Gastroesophageal sphincter (tissue), 4 donors: Measurements from ENCODE around the gene GTF3C4. TPM values are rescaled to one million over a fixed set of nuclear protein-coding genes. Genes with fewer than 3 reads are reported as not detected.

ENCODE experiments used
- ATAC-seq: fragments of 150-250 bp; one replicate; pipeline ENCODE4 v1.9.1; 2016; ENCODE audit warnings: mild to moderate bottlenecking, moderate library complexity
- H3K27ac ChIP-seq, 4 donors: fragments of 200-600 bp; sonication (generic) in 3 of 4; 1 replicate in 3 of 4; 2 replicates in 1 of 4; pipeline ENCODE4 v1.5.1; 2016 to 2019
- H3K27me3 ChIP-seq: fragments of 200-600 bp; sonication (generic); one replicate; pipeline ENCODE4 v1.5.1; 2019
- H3K36me3 ChIP-seq, 2 donors: fragments of 200-600 bp; sonication (generic); one replicate each; pipeline ENCODE4 v1.5.1; 2019; ENCODE audit warnings: control low read depth in 1 of 2
- H3K4me1 ChIP-seq, 3 donors: fragments of 200-600 bp; sonication (generic); 1 replicate in 2 of 3; 2 replicates in 1 of 3; pipeline ENCODE4 v1.5.1; 2016 to 2019; ENCODE audit warnings: control low read depth in 2 of 3
- H3K4me3 ChIP-seq, 2 donors: fragments of 200-600 bp; sonication (generic); one replicate each; pipeline ENCODE4 v1.5.1; 2019; ENCODE audit warnings: mild to moderate bottlenecking in 1 of 2, moderate library complexity in 1 of 2
- H3K9me3 ChIP-seq, 3 donors: fragments of 200-600 bp; sonication (generic); one replicate each; pipeline ENCODE4 v1.5.1; 2017 to 2019; ENCODE audit warnings: control low read depth in 2 of 3
- EP300 ChIP-seq: sonication (generic); formaldehyde crosslinking; IDR thresholded peaks from one replicate; pipeline ENCODE4 v1.6.1; 2017; ENCODE audit warnings: antibody characterized with exemption, mild to moderate bottlenecking
- POLR2A ChIP-seq, 2 donors: fragments of 450-650 bp; IDR thresholded peaks; one replicate each; pipeline ENCODE4 v1.6.1; 2017; ENCODE audit warnings: antibody characterized with exemption in 2 of 2, mild to moderate bottlenecking in 2 of 2, moderate library complexity in 1 of 2
- POLR2AphosphoS5 ChIP-seq: sonication (generic); formaldehyde crosslinking; IDR thresholded peaks from one replicate; pipeline ENCODE4 v1.6.1; 2017; ENCODE audit warnings: antibody characterized with exemption
- WGBS, 2 donors: methylation state at CpG; one replicate each; pipeline ENCODE4 v1.1.5; 2018; ENCODE audit warnings: low coverage in 1 of 2; 5-methylcytosine and 5-hydroxymethylcytosine counted together
- total RNA-seq, 4 donors: library from RNA; depleted of rRNA; stranded (reverse); fragments of >200 nt; gene quantifications; one replicate each; pipeline ENCODE4 v1.1.0, GENCODE V29; 2016
- TF ChIP-seq, protein P1 (sequence below), 4 experiments: fragments of 200-600 bp in 2 of 4; fragments of 450-650 bp in 2 of 4; sonication (generic) in 1 of 4; IDR thresholded peaks; one replicate each; pipeline ENCODE4 v1.5.1; 2017 to 2019; ENCODE audit warnings: antibody characterized with exemption in 4 of 4, mild to moderate bottlenecking in 2 of 4, moderate library complexity in 2 of 4

GTF3C4 gene
- total RNA-seq, 4 donors from 2014 or later, result 11.4 to 15.4 (median 12.7) TPM

- Histone ChIP-seq H3K27ac (no peak overlapping the region), H3K36me3 (peaks cover 2 to 86% of the 10 kb centered on the region in 2 donors)
- ATAC-seq, result no peak
Observed at GRCh38 chr9:132683873-132684272, 13.6 kb downstream of the GTF3C4 start.

DNA sequence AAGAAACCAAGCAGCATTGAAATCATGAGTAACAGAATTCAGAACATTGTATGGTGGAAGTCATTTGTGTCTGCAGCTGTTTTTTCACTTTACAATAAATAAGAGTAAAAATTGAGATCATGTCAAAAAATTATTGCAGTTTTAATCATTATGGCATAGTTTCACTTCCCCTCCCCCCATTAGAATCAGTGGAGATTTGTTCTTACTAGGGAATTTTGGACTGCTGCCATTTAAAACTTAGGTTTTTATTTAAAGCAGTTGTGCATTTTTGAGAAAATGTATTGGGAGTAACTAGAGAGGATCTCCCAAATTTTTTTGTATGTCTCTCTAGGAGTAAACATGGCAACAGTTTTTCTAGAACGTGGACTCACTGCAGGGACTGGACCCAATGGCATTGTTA lies 20.4 kb downstream of the GTF3C4 start:
- WGBS, 2 donors, result 73 to 100% methylated on average over 1 of the region's 1 CpG
- no peaks in the 10 kb centered on the region for H3K4me1 ChIP-seq
- no peaks in the 10 kb centered on the region for H3K9me3 ChIP-seq
- H3K36me3 ChIP-seq, result peaks cover 2 to 74% of the 10 kb centered on the region in 2 donors
- H3K27ac ChIP-seq, result no peak overlapping the region
- no peak overlapping the region for H3K4me3 ChIP-seq
- no peaks in the 10 kb centered on the region for H3K27me3 ChIP-seq
- no peak for ATAC-seq
- TF ChIP-seq EP300, result no peak
- no peak for TF ChIP-seq POLR2AphosphoS5

More at GRCh38 chr9:132683873-132684272, 13.6 kb downstream of the GTF3C4 start:
- no peak overlapping the region for H3K4me3 ChIP-seq
- H3K4me1 ChIP-seq, result peaks cover 0 to 5% (median 0%) of the 10 kb centered on the region in 3 donors
- TF ChIP-seq POLR2A (IDR thresholded peaks at IDR 0.05) (no peak), POLR2AphosphoS5 (no peak), EP300 (no peak)
- TF ChIP-seq, protein P1, sequence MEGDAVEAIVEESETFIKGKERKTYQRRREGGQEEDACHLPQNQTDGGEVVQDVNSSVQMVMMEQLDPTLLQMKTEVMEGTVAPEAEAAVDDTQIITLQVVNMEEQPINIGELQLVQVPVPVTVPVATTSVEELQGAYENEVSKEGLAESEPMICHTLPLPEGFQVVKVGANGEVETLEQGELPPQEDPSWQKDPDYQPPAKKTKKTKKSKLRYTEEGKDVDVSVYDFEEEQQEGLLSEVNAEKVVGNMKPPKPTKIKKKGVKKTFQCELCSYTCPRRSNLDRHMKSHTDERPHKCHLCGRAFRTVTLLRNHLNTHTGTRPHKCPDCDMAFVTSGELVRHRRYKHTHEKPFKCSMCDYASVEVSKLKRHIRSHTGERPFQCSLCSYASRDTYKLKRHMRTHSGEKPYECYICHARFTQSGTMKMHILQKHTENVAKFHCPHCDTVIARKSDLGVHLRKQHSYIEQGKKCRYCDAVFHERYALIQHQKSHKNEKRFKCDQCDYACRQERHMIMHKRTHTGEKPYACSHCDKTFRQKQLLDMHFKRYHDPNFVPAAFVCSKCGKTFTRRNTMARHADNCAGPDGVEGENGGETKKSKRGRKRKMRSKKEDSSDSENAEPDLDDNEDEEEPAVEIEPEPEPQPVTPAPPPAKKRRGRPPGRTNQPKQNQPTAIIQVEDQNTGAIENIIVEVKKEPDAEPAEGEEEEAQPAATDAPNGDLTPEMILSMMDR (IDR thresholded peaks at IDR 0.05), result no peak
- H3K27me3 ChIP-seq, result no peaks in the 10 kb centered on the region
- H3K9me3 ChIP-seq, result no peaks in the 10 kb centered on the region
- WGBS, 2 donors, result 88 to 100% methylated on average over 1 of the region's 1 CpG

GRCh38 chr9:132694144-132694543 lies 23.9 kb downstream of the GTF3C4 start:
- 35 to 38% methylated on average over 1 to 2 of the region's 2 CpGs for WGBS, 2 donors
- no peak overlapping the region for H3K27ac ChIP-seq
- H3K4me3 ChIP-seq, result no peak overlapping the region
- peaks cover 0 to 39% of the 10 kb centered on the region in 2 donors for H3K36me3 ChIP-seq
- H3K4me1 ChIP-seq, result no peaks in the 10 kb centered on the region
- peaks cover 0 to 20% (median 0%) of the 10 kb centered on the region in 3 donors for H3K9me3 ChIP-seq
- ATAC-seq, result no peak
- no peak for TF ChIP-seq EP300
- TF ChIP-seq, protein P1 (IDR thresholded peaks at IDR 0.05), result no peak
- no peak for TF ChIP-seq POLR2A (IDR thresholded peaks at IDR 0.05)
- TF ChIP-seq POLR2AphosphoS5, result no peak
- no peaks in the 10 kb centered on the region for H3K27me3 ChIP-seq

DNA sequence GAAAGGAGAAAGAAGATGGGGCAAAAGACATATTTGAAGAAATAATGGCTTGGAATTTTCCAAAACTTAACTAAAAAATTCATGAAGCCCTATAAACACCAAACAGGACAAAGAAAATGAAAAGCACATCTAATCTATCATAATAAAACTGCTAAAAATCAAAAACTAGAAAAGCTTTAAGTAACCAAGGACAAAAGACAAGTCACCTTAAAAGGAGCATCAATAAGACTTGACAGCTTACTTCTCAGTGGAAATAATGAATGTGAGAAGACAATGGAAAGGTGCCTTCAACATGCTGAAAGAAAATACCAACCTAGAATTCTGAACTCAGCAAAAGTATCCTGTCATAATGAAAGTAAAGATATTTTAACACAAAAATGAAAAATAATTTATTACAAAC lies 27.0 kb downstream of the GTF3C4 start:
- TF ChIP-seq, protein P1 (IDR thresholded peaks at IDR 0.05), result no peak
- TF ChIP-seq POLR2A (IDR thresholded peaks at IDR 0.05) (no peak), POLR2AphosphoS5 (no peak), EP300 (no peak)

GRCh38 chr9:132698989-132699388 lies 28.7 kb downstream of the GTF3C4 start:
- WGBS, 2 donors, result 27 to 34% methylated on average over 3 to 4 of the region's 4 CpGs
- Histone ChIP-seq H3K4me1 (peaks cover 0 to 5% (median 0%) of the 10 kb centered on the region in 3 donors), H3K4me3 (no peak overlapping the region), H3K27ac (no peak overlapping the region), H3K36me3 (no peaks in the 10 kb centered on the region), H3K9me3 (peaks cover 0 to 20% (median 0%) of the 10 kb centered on the region in 3 donors), H3K27me3 (no peaks in the 10 kb centered on the region)
- TF ChIP-seq EP300 (no peak), POLR2A (IDR thresholded peaks at IDR 0.05) (no peak), POLR2AphosphoS5 (no peak)
- TF ChIP-seq, protein P1 (IDR thresholded peaks at IDR 0.05), result no peak
- ATAC-seq, result no peak

More for the DNA sequence above, 27.0 kb downstream of the GTF3C4 start:
- peaks cover 0 to 9% of the 10 kb centered on the region in 2 donors for H3K36me3 ChIP-seq
- no peaks in the 10 kb centered on the region for H3K27me3 ChIP-seq
- no peak for ATAC-seq
- no peak overlapping the region for H3K4me3 ChIP-seq
- no peak overlapping the region for H3K27ac ChIP-seq
- H3K9me3 ChIP-seq, result peaks cover 0 to 20% (median 0%) of the 10 kb centered on the region in 3 donors
- H3K4me1 ChIP-seq, result peaks cover 0 to 5% (median 0%) of the 10 kb centered on the region in 3 donors
